HG03378 (cell line): Measurements from ENCODE around the gene SLC30A1.
"Not testable (repeated sequence)": the region's sequence is repeated elsewhere in the genome, so short reads cannot be mapped to it uniquely, and the experiment has no call there.

ENCODE experiments used
- ATAC-seq: cut with Tn5 transposase; IDR thresholded peaks from one replicate; pipeline ENCODE4 v1.9.1; 2021; ENCODE audit warnings: mild to moderate bottlenecking, moderate library complexity; ENCODE audit not compliant: unreplicated experiment

SLC30A1 gene

GRCh38 chr1:211588711-211589110 lies 9.8 kb upstream of the SLC30A1 start:
- no peak for ATAC-seq

GRCh38 chr1:211587123-211587522 lies 8.2 kb upstream of the SLC30A1 start:
- ATAC-seq, result no peak

DNA sequence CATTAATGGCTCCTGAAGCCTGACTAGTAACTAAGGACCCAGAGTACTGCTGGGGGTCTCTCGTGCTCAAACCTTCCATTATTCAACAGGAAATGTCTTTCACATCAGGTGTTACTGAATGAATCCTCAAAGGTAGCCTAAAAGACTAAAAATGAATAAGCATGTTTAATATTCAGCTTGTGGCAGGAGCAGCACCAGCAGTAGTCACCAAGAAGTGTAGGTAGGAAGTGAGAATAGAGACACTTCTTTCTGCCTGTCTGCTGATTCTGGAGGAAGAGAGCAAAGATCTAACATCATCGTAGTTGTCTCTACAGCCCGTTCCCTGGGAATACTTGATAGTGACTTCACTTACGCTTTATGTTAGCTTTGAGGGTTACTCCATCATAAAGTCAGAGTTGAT lies 7.6 kb upstream of the SLC30A1 start:
- ATAC-seq, result no peak

- no peak for ATAC-seq
These were observed 4.3 kb upstream of the SLC30A1 start for GRCh38 chr1:211583011-211583992.

- no peak for ATAC-seq
These were observed 2.6 kb upstream of the SLC30A1 start for GRCh38 chr1:211581526-211581925.

GRCh38 chr1:211580303-211580687 lies 1.3 kb upstream of the SLC30A1 start:
- no peak for ATAC-seq

DNA sequence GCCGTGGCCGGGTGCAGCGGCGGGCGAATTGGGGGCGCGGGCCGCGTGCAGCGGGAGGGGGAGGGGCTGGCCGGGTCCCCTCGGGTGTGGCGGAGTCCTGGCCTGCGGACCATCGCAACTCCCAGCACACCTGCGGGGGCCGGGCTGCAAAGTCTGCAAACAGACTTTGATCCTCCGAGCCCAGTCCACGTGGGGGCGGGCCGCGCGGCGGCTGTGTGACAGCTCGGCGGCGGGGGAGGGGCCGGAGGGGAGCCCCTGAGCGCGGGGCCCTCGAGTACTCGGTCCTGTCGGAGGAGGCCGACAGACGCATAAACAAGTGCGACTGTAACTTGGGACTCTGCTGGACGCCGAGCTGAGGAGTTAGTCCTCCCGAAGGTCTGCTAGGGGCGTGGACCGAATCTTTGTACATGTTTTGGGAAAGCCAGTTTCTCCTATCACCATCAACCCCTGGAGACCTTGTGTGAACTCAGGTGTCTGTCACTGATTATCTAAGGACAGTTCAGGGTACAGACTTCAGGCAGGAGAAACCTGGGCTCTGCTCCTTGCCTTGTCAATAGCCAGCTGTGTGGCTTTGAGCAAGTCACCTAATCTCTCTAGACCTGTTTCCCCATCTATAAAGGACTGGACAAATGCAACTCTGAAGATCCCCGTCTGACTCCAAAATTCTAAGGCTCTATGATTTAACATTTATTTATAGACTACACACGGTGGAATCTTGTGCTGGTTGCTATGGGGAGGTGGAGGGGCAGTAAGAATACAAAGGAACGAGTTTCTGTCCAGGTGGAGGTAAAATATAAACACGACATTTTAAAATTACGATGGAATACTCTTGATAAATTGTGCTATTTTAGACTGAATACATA lies 710 bp upstream of the SLC30A1 start:
- ATAC-seq, result peak; percentile 25

GRCh38 chr1:211577819-211578639 lies 932 bp downstream of the SLC30A1 start:
- peak; percentile 29 for ATAC-seq

- no peak for ATAC-seq
These were observed 1.6 kb downstream of the SLC30A1 start for GRCh38 chr1:211577277-211577818.

DNA sequence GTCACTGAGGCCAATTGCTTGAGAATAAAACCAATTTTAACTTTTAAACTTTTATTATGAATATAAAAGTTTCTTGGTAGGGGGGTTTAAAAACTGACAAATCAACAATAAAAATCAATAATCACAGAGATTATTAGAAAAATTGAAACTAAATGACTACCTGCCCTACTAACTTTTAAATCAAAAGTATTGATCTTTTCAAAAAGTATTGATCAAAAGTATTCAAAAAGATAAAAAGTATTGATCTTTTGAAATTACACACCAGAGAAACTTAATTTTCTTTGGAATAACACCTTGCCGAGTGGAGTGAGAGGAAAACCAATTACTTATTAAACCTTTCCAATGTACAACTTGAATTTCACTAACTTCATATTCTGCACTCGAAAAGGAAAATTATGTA lies 2.2 kb downstream of the SLC30A1 start:
- no peak for ATAC-seq

DNA sequence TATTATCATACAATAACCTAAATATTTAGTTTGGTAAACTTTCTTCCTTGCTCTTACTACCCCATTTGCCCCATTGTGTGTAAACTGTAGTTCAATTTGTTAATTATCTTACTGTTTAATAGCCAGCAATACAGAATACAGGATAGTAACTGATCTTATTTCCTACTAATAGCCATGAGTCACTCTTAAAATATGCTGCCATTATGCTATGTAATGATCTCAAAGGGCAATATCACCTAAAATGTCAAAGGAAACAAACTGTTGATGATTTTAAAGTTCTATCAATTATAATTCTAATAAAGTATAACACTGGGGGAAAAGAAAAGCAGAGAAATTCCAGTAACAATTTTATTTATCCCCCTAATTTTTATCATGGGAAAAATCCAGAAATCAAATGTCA lies 4.3 kb downstream of the SLC30A1 start:
- ATAC-seq, result no peak

DNA sequence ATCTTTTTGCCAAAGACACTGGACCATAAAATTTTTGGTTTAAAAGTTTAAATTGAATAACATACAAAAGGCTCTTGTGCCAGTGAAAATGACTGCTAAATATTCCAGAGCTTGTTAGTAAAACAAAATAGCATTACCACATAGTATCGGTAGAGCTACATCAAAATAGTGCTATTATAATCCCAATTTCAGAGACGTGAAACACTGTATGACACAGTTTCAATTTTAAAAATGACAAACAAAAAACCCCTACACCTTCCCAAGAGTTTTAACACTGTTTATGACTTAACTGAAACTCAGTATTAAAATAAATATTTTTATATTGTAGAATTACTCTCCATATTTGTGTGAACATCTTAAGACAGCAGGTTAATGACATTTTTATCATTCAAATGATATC lies 7.0 kb downstream of the SLC30A1 start:
- ATAC-seq, result no peak

DNA sequence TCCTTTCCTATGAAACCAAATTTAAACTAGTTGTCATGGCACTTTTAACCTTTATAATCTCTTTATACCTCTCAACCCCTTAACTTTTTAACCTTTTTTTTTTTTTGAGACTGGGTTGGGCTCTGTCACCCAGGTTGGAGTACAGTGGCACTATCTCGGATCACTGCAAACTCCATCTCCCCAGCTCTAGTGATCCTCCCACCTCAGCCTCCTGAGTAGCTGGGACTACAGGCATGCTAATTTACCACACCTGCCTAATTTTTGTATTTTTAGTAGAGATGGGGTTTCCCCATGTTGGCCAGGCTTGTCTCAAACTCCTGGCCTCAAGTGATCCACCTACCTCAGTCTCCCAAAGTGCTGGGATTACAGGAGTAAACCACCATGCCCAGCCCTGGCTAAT lies 8.6 kb downstream of the SLC30A1 start:
- ATAC-seq, result not testable (repeated sequence)

DNA sequence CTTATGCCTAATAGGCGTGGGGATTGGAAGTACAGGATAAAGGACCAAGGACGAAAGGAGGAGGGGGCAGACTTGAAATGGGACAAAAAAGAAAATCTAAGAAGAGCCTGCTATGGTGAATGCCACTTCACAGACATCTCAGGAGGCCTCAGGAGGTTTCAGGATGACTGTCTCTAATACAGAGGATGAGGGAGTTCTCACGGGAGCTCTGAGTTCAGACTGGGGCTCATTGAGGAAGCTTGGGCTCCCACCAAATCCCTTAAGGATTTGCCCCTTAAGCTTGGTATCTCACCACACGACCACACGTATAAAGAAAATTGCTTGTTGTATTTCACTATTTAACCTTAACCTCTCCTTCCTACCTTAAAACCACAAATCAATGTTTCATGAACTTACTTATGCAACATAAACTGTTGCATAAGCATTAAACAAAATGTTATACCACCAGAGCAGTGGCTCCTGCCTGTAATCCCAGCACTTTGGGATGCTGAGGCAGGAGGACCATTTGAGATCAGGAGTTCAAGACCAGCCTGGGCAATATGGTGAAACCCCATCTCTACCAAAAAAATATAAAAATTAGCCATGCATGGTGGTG lies 12.4 kb downstream of the SLC30A1 start:
- ATAC-seq, result peak; percentile 95

GRCh38 chr1:211564084-211564483 lies 14.9 kb downstream of the SLC30A1 start:
- ATAC-seq, result no peak

- ATAC-seq, result no peak
These were observed 19.5 kb downstream of the SLC30A1 start for GRCh38 chr1:211559222-211560010.

GRCh38 chr1:211557894-211558625 lies 20.9 kb downstream of the SLC30A1 start:
- ATAC-seq, result no peak

GRCh38 chr1:211553549-211553948 lies 25.4 kb downstream of the SLC30A1 start:
- ATAC-seq, result no peak
